Frontal cortex (tissue), 4 donors: ENCODE measurements around the gene RNF38. TPM values are rescaled to one million over a fixed set of nuclear protein-coding genes. Genes with fewer than 3 reads are reported as not detected.
"Not testable (repeated sequence)": the region's sequence is repeated elsewhere in the genome, so short reads cannot be mapped to it uniquely, and the experiment has no call there.

Experiments used
- DNase-seq, 2 donors: peaks; one replicate each; pipeline ENCODE4 v3.0.0; 2012; ENCODE audit warnings: low spot score in 2 of 2
- FAIRE-seq: peaks from 2 replicates; lab custom pipeline; 2012; peaks lifted over from hg19 to GRCh38; lab: Jason Lieb, UNC
- total RNA-seq: library from RNA; depleted of rRNA; stranded (reverse); fragments of >200 nt; gene quantifications from one replicate; pipeline ENCODE4 v1.2.3, GENCODE V29; 2014
- donor health status: control.
- donor health status: control.
- donor health status: control.

Gene RNF38
- total RNA-seq, 1 donor from 2014 or later, result 38.7 TPM

GRCh38 chr9:36409076-36409475, 9.0 kb upstream of the RNF38 start:
- not testable (repeated sequence) for FAIRE-seq, DNase-seq

GRCh38 chr9:36407122-36407723, 7.2 kb upstream of the RNF38 start:
- peak; percentile 45 to 50 for DNase-seq
- FAIRE-seq, result peak; percentile 60

DNA sequence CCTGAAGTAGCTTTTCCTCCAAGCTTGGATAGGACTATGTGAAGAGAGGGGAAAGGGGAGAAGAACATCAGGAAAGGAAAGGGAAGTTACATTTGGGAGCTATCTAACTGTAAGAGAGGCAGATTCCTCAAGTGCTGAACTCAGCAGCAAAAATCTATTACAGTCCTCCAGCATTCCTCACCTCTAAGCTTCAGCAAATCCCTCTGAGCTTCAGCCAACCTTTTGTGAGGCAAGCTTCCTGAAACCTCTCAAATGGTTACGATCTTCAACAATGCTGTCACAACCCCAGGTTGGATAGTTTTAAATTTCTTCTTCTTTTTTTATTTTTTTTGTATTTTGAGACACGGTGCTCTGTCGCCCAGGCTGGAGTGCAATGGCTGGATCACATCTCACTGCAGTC, 2.5 kb upstream of the RNF38 start:
- no peak for FAIRE-seq
- DNase-seq, result no peak

DNA sequence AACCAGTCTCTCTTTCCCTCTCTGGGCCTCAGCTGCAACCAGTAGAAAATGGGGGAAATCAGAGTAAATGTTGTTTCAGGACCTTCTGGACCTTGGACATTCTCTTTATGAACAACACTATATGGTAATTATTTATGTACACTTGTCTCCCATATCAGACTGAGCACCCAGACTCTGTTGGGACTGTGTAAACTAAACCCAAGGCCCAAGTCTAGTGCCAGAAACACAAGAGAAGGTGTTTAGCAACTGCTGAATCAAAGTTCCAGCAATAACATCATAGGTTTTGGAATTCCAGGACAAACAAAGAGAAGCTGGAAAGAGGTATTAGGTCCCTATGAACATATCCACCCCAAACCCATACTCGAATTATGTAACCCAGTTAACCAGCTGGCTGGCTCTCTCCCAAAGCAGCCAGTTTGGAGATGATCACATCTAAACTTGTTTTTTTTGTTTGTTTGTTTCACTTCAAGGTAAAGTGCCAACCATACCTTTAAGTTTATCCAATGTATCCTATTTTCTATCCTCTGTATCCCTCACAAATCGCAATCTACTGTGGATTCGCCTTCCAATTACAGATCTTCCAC, 1.9 kb upstream of the RNF38 start:
- DNase-seq (no peak), FAIRE-seq (no peak)

GRCh38 chr9:36401164-36401740, 1.2 kb upstream of the RNF38 start:
- FAIRE-seq (no peak), DNase-seq (peak; percentile 85 to 90)

GRCh38 chr9:36400332-36401163, 479 bp upstream of the RNF38 start:
- DNase-seq (peak; percentile 84 to 94), FAIRE-seq (no peak)

DNA sequence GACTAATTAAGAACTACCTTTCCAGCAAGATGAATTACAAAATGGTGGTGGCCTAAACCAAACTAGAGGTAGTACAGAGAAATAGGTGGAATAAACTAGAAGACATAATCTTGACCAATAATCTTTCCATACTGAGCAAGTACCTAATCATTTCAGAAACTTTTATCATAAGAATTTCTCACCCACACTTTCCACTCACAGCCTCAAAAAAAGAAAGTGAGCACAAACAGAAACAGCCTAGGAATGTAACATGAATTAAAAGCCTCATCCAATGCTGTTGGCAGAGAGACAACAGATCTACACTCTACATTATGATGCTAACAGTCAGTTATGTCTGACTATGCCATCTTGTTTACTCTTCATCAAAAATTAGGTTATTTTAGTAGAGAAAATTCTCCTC, 1.3 kb downstream of the RNF38 start:
- DNase-seq (no peak), FAIRE-seq (no peak)

DNA sequence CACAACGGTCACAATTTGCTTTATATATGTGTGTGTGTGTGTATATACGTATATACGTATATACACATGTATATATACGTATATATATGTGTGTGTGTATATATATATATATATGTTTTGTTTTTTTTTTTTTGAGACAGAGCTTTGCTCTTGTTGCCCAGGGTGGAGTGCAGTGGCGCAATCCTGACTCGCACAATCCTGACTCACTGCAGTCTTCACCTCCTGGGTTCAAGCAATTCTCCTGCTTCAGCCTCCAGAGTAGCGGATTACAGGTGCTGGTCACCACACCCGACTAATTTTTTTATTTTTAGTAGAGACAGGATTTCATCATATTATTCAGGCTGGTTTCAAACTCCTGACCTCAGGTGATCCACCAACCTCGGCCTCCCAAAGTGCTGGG, 3.1 kb downstream of the RNF38 start:
- no peak for FAIRE-seq

GRCh38 chr9:36392489-36392888, 7.6 kb downstream of the RNF38 start:
- FAIRE-seq (no peak), DNase-seq (no peak)

More for the DNA sequence above, 3.1 kb downstream of the RNF38 start:
- DNase-seq, result no peak

DNA sequence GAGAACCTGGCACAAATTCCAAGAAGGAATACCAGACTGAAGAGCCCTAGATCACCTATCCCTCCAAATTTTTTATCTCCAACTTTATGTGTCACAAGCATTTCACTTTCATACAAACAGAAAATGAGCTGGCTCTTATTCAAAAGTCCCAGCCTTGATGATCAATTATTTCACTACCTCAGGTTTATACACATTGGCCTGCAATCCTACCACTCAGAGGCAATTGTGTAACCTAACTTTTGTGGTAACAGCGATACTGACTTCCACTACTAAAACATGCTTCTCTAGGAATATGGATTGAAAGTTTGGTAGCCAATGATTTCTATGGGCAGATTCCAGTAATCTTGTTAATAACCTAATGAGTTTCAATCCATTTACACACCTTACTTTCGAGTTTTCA, 10.5 kb downstream of the RNF38 start:
- FAIRE-seq (no peak), DNase-seq (no peak)

DNA sequence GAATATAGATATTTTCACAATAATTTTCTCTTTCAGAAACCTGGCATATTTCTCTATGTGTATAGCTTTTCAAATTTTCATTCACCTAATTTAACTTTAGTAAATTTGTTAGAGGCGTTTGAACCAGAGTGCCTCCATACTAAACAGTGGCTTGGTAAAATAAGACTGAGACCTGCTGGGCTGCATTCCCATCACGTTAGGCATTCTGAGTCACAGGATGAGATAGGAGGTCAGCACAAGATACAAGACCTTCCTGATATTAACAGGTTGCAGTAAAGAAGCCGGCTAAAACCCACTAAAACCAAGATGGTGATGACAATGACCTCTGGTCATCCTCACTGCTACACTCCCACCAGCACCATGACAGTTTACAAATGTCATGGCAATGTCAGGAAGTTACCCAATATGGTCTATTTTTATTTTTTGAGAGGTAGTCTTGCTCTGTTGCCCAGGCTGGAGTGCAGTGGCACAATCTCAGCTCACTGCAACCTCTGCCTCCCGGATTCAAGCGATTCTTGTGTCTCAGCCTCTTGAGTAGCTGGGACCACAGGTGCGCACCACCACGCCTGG, 13.6 kb downstream of the RNF38 start:
- not testable (repeated sequence) for FAIRE-seq, DNase-seq

DNA sequence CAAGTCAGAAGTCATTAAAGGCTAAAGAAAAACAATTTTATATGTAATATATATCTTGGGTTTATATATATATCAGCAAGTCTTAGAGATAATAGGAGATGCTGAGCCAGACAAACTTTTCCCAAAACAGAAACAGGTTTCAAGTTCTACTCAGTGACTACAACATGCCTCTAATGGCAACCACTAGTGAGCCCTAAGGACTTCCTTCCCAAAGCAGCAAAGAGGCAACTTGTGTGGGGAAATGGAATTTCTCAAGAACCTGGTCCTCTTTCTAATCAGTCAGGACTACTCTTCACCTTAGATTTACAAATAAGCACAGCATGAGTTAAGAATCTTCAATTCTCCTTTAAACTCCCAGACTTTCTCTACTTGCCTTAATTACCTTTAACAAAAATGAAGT, 17.6 kb downstream of the RNF38 start:
- FAIRE-seq (no peak), DNase-seq (no peak)

DNA sequence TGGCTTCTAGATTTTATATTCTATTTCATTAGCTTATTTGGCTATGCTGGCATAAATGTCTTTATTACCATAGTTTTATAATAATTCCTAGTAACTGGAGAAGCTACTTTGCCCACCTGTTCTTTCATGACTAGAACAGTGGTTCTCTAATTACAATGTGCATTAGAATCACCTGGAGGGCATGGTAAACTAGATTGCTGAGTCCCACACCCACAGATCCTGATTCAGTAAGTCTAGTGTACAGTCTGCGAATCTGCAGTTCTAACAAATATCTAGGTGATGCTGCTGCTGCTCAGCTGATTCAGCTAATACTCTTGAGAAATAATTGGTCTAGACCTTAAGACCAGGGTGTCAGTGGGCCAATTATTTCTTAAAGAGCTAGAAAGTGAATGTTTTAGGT, 35.5 kb downstream of the RNF38 start:
- DNase-seq (no peak), FAIRE-seq (no peak)

- DNase-seq (no peak), FAIRE-seq (no peak)
These were observed 36.6 kb downstream of the RNF38 start for GRCh38 chr9:36363448-36363847.

- DNase-seq (no peak), FAIRE-seq (no peak)
These were observed 41.6 kb downstream of the RNF38 start for GRCh38 chr9:36358486-36358885.

DNA sequence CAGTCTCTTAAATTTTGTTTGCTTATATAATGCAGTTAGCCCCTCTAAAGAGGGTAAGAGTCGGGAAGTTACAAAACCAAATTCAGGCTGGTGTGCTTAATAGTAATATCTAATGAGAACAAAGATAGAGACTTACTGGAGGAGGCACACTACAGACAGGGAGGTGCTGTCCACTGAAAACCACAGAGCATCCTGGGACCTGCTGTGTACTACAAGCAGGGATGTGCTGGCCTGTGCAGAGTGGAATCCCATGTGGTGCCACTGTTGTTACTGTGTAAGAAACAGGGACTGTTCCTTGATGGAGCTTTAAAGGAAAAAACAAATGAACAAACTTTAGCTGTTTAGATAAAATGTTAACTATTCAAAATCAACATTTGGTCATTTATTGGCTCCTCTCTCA, 42.4 kb downstream of the RNF38 start:
- no peak for FAIRE-seq
- no peak for DNase-seq

GRCh38 chr9:36346569-36346968, 53.5 kb downstream of the RNF38 start:
- DNase-seq (no peak), FAIRE-seq (no peak)

DNA sequence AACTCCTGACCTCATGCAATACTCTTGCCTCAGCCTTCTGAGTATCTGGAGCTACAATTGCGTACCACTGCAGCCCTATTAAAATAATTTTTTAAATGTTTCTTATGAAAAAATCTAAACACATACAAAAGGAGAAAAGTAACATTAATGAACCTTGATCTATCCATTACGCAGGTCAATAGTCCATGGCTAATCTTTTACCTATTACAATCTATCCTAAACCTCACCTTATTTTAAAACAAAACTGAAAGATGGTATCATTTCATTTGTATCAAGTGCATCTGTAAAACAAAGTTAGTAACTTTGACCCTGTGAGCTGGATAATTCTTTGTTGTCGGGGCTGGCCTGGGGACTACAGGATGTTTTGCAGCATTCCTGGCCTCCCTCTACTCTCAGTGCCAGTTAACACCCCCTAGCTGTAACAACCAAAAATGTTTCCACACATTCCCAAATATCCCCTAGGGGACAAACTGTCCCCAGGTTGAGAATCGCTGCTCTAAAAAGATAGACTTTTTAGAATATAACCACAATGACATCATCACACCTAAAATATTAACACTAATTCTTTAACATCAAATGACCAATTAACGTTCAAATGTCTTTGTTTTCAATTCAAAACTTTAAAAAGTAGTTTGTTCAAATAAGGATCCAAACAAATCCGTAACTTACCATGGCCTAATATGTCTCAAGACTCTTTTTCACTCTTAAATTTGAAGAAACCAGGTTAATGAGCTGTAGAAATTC, 54.8 kb downstream of the RNF38 start:
- no peak for DNase-seq
- no peak for FAIRE-seq

DNA sequence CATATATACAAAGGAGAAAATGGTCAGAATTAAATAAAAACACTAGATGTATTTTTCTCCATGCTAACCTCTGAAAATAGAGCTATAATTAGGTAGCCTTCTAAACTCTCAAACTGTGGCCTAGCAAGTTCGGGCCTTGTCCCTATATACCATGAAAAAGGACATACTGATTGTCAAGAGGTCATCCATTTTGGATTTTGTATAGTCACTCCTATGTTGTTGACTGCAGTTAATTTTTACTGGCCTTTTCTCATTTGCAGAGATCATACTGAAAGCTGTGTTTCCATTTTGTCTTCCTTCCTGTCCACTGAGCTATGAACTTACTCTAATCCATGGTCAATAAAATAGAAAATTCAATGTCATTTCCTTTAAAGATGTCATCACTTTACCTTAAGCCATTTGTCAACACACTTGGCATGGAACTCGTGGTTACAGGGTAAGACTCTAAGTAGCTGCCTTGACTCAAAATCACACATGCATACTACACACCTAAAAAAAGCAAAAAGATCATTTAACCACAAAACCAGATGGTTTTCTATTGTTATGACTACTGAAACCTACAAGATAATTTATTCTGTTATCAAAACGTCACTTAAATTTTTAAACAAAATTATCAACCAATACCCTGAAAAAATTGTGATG, 58.0 kb downstream of the RNF38 start:
- FAIRE-seq, result no peak
- DNase-seq, result no peak
